ENCODE measurements around the gene HARBI1.

HARBI1 gene

DNA sequence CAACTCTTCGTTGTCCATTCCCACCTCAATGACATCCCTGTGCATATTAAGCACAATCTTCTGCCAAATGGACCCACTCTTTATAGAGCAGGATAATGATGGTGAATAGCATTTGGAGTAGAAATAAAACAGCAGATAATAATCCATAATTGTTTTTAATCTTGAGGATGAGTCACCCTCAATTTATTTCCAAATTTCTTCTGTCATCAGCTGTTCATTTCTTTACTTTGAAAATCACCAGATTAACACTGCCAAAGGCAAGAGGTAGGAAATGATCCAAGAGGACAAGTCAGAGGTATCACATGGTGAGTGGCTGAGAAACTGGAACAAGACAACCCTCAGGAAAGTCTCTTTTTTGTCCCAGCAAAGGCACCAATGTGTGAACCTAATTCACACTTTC, 15.9 kb downstream of the HARBI1 start:
- Histone ChIP-seq H3K27me3 (ENCODE audit: insufficient read depth, low read length, poor library complexity, severe bottlenecking) (no peaks in the 10 kb centered on the region), H3K36me3 (ENCODE audit: insufficient read depth, low read length) (peaks cover 5% of the 10 kb centered on the region; the same call in 1 of the 2 replicates)
- TF ChIP-seq, protein P1, sequence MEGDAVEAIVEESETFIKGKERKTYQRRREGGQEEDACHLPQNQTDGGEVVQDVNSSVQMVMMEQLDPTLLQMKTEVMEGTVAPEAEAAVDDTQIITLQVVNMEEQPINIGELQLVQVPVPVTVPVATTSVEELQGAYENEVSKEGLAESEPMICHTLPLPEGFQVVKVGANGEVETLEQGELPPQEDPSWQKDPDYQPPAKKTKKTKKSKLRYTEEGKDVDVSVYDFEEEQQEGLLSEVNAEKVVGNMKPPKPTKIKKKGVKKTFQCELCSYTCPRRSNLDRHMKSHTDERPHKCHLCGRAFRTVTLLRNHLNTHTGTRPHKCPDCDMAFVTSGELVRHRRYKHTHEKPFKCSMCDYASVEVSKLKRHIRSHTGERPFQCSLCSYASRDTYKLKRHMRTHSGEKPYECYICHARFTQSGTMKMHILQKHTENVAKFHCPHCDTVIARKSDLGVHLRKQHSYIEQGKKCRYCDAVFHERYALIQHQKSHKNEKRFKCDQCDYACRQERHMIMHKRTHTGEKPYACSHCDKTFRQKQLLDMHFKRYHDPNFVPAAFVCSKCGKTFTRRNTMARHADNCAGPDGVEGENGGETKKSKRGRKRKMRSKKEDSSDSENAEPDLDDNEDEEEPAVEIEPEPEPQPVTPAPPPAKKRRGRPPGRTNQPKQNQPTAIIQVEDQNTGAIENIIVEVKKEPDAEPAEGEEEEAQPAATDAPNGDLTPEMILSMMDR (conservative IDR thresholded peaks at IDR 0.05; ENCODE audit: low read length) = no peak
- TF ChIP-seq EZH2phosphoT487 (IDR thresholded peaks at IDR 0.05; ENCODE audit: borderline replicate concordance) = no peak

DNA sequence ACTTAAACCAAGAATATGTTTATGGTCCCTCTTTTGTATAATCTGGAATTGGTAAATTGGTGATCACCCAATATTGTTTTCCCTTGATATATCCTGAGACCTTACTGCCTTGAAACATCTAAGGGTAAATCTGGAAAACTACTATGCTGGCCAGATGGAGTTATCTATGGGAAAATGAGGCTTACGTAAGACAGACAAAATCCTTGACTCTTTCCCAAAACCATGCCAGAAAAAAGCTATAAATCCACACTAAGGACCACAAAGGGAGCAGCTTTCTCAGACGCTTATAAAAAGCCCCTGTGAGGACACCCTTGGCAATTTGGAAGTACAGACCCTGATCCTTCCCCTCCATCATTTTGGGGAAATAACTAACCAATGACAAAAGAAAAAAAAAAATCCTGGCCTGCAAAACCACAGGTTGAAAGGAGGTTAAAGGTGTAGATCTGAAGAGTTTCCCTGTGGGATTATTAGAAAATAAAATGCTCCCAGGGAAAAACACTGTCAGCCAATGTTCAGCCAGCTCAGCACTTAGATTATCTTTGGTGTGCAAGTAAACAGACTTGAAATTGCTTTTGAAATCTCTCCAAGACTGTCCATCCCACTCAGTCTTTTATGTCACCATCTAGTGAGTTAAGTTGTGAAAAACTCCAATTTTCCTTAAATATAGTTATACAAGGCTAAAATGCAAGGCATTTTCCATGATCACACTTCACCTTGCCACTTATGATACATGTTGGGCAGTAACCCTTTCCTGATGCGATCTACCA, 16.6 kb downstream of the HARBI1 start:
- Histone ChIP-seq H3K36me3 (ENCODE audit: insufficient read depth, low read length) (peaks cover 5% of the 10 kb centered on the region; the same call in 1 of the 2 replicates), H3K79me2 (ENCODE audit: insufficient read depth, low read length) (no peaks in the 10 kb centered on the region), H3K9me2 (replicated peaks; ENCODE audit: low read depth, low read length) (no peaks in the 10 kb centered on the region), H3K27me3 (ENCODE audit: insufficient read depth, low read length, poor library complexity, severe bottlenecking) (no peaks in the 10 kb centered on the region), H3K9me3 (ENCODE audit: insufficient read depth, low read depth, low read length) (no peaks in the 10 kb centered on the region), H3K4me3 (ENCODE audit: low read length, poor library complexity, severe bottlenecking) (no peak overlapping the region), H3K4me1 (ENCODE audit: insufficient read depth, low read length, poor library complexity, severe bottlenecking) (no peaks in the 10 kb centered on the region), H3K4me2 (ENCODE audit: low read depth, low read length, poor library complexity, severe bottlenecking) (no peak overlapping the region), H3F3A (ENCODE audit: low read depth) (no peaks in the 10 kb centered on the region; the same call in 1 of the 2 replicates), H3K9ac (ENCODE audit: low read depth, low read length, poor library complexity, severe bottlenecking) (no peak overlapping the region), H4K20me1 (ENCODE audit: insufficient read depth, low read length, poor library complexity, severe bottlenecking) (no peaks in the 10 kb centered on the region), H2AFZ (ENCODE audit: low read length) (no peak overlapping the region)
- TF ChIP-seq EZH2phosphoT487 (IDR thresholded peaks at IDR 0.05; ENCODE audit: borderline replicate concordance) = no peak
- TF ChIP-seq, protein P1 (conservative IDR thresholded peaks at IDR 0.05; ENCODE audit: low read length) = no peak

More for the DNA sequence above, 15.9 kb downstream of the HARBI1 start:
- Histone ChIP-seq H3K4me3 (ENCODE audit: low read length, poor library complexity, severe bottlenecking) (no peak overlapping the region), H3K4me2 (ENCODE audit: low read depth, low read length, poor library complexity, severe bottlenecking) (no peak overlapping the region), H2AFZ (ENCODE audit: low read length) (no peak overlapping the region), H3K9ac (ENCODE audit: low read depth, low read length, poor library complexity, severe bottlenecking) (no peak overlapping the region), H3K9me3 (ENCODE audit: insufficient read depth, low read depth, low read length) (no peaks in the 10 kb centered on the region), H3F3A (ENCODE audit: low read depth) (no peaks in the 10 kb centered on the region; the same call in 1 of the 2 replicates), H3K9me2 (replicated peaks; ENCODE audit: low read depth, low read length) (no peaks in the 10 kb centered on the region), H4K20me1 (ENCODE audit: insufficient read depth, low read length, poor library complexity, severe bottlenecking) (no peaks in the 10 kb centered on the region), H3K4me1 (ENCODE audit: insufficient read depth, low read length, poor library complexity, severe bottlenecking) (no peaks in the 10 kb centered on the region), H3K79me2 (ENCODE audit: insufficient read depth, low read length) (no peaks in the 10 kb centered on the region)

DNA sequence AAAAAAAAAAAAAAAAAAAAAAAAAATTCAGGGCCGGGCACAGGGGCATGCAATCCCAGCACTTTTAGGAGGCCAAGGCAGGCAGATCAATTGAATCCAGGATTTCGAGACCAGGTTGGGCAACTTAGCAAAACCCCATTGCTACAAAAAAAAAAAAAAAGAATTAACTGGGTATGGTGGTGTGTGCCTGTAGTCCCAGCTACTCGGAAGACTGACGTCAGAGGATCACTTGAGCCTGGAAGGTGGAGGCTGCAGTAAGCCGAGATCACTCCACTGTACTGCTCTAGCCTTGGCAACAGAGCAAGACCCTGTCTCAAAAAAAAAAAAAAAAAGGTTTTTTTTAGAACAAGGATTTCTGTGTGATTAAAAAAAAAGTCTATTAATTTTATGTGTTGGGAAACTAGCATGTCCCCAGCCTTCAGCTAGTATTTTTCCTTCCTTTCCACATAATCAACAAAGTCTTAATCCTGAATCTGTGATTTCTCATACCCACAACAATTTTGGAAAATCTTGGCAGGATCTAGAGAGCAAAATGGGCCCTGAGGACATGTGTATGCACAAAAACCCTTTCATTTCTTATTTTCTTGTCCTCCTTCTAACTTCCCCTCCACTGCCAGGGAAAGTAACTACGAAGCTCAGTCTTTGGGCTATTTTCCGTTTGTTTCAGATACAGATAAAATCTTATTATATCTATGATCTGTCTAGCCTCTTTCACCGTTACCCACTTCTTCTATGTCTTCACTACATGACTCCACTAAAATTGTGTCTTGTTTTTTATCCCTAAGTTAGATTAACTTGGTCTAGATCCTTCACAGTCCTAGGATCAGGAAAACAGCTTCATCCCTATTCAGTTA, 17.5 kb downstream of the HARBI1 start:
- TF ChIP-seq EZH2phosphoT487 (IDR thresholded peaks at IDR 0.05; ENCODE audit: borderline replicate concordance) = no peak
- TF ChIP-seq, protein P1 (conservative IDR thresholded peaks at IDR 0.05; ENCODE audit: low read length) = no peak
- Histone ChIP-seq H3K9me3 (ENCODE audit: insufficient read depth, low read depth, low read length) (no peaks in the 10 kb centered on the region), H3K4me2 (ENCODE audit: low read depth, low read length, poor library complexity, severe bottlenecking) (no peak overlapping the region), H3F3A (ENCODE audit: low read depth) (no peaks in the 10 kb centered on the region; the same call in 1 of the 2 replicates), H3K79me2 (ENCODE audit: insufficient read depth, low read length) (no peaks in the 10 kb centered on the region), H3K4me3 (ENCODE audit: low read length, poor library complexity, severe bottlenecking) (no peak overlapping the region), H3K4me1 (ENCODE audit: insufficient read depth, low read length, poor library complexity, severe bottlenecking) (peaks cover under 1% of the 10 kb centered on the region), H2AFZ (ENCODE audit: low read length) (no peak overlapping the region), H3K27me3 (ENCODE audit: insufficient read depth, low read length, poor library complexity, severe bottlenecking) (no peaks in the 10 kb centered on the region), H3K36me3 (ENCODE audit: insufficient read depth, low read length) (peaks cover 5% of the 10 kb centered on the region; the same call in 1 of the 2 replicates), H3K9ac (ENCODE audit: low read depth, low read length, poor library complexity, severe bottlenecking) (no peak overlapping the region), H4K20me1 (ENCODE audit: insufficient read depth, low read length, poor library complexity, severe bottlenecking) (no peaks in the 10 kb centered on the region), H3K9me2 (replicated peaks; ENCODE audit: low read depth, low read length) (no peaks in the 10 kb centered on the region)
